GM12801 (cell line): ENCODE measurements around the gene VAC14.

Experiments used
- TF ChIP-seq, protein P1 (sequence below): IDR thresholded peaks from one replicate; pipeline ENCODE4 v1.5.1; 2011; ENCODE audit warnings: control low read depth; ENCODE audit not compliant: insufficient read length; ENCODE audit errors: extremely low read depth

The VAC14 gene

DNA sequence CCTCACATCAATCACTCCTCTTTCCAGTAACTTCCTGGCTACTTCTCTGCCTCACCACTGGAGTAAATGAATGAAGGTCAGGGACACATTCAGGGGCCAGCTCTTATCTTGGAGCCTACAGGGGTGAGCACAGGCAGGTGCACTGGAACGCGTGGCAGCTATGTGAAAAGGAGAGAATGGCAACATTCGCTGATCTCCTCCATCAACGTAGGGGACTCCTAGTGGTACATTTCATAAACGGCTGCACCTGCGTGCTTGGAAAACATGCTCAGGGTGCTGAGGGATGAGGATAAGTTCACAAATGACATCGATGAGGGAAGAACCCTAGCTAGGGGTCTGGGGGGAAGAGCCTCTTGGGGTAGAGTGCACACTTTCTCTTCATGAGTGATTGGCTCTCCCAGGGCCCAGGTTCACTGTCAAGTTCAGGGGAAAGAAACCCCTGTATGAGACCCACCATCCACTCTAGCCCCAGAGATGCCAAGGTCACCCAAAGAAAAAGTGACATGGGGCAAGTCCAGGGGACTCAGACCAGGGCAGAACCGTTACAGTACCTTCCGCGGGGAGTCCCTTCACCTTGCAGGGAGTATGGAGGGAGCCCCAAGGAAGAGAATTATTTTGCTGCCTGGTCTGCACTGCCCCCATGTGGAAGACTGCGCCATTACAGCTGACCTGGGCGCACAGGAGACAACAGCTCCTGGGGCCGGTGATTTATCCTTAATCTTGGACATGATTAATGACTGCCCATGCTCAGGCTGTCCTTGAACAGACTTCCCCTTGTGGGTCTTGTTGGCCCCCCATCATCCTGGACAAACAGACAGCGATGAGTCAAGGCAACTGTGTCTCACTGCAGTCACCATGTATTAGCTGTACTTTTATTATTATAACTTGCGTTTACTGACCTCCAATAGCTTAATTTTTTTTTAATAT lies 30.1 kb downstream of the VAC14 start:
- TF ChIP-seq, protein P1, sequence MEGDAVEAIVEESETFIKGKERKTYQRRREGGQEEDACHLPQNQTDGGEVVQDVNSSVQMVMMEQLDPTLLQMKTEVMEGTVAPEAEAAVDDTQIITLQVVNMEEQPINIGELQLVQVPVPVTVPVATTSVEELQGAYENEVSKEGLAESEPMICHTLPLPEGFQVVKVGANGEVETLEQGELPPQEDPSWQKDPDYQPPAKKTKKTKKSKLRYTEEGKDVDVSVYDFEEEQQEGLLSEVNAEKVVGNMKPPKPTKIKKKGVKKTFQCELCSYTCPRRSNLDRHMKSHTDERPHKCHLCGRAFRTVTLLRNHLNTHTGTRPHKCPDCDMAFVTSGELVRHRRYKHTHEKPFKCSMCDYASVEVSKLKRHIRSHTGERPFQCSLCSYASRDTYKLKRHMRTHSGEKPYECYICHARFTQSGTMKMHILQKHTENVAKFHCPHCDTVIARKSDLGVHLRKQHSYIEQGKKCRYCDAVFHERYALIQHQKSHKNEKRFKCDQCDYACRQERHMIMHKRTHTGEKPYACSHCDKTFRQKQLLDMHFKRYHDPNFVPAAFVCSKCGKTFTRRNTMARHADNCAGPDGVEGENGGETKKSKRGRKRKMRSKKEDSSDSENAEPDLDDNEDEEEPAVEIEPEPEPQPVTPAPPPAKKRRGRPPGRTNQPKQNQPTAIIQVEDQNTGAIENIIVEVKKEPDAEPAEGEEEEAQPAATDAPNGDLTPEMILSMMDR = no peak

DNA sequence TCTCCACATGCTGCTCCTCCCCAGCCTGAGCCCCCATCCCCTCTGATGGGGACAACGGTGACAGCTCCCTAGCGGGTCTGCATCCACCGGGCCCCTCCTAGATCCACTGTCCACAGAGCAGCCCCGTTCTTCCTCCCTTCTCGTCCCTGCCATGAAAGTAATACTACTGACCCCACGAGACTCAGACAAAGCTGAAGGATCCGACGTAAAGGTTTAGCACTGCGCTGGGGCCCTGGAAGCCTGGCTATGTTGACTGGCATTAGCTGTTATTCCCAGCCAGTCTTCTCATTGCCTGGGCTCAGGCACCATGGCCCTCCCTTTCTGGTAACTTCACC lies 30.7 kb downstream of the VAC14 start:
- TF ChIP-seq, protein P1 = no peak

- TF ChIP-seq, protein P1 = no peak
Observed at GRCh38 chr16:70769761-70770160, 31.2 kb downstream of the VAC14 start.

GRCh38 chr16:70769131-70769530 lies 31.8 kb downstream of the VAC14 start:
- TF ChIP-seq, protein P1 = no peak

GRCh38 chr16:70768203-70768580 lies 32.8 kb downstream of the VAC14 start:
- TF ChIP-seq, protein P1 = no peak

DNA sequence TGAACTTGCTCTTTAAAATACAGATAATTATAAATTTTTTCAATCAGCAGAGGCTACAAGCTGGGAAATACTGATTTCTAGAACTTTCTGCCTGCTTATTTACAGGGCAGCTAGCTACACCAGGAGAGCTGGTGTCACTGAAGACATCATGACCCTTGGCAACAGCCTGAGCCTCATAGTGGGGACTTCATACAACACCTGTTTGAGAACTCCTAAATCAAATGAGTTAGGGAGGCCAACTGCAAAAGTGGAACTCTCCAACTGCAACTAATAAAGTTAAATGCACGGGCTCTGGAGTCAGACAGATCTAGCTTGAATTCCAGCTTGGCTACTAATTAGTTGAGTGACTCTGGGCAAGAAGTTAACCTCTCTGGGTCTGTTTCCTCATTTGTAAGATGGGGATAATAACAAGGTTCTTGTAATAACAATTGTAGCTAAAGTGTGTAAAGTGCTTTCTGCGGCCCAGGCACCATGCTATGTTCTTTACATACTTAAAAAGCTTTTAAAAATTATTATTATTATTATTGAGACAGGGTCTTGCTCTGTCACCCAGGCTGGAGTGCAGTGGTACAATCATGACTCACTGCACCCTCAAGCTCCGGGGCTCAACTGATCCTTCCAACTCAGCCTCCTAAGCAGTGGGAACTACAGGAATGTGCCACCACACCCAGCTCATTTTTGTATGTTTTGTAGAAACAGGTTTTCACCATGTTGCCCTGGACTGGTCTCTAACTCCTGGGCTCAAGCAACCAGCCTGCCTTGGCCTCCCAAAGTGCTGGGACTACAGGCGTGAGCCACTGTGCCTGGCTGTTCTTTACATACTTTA lies 33.4 kb downstream of the VAC14 start:
- TF ChIP-seq, protein P1 = no peak

DNA sequence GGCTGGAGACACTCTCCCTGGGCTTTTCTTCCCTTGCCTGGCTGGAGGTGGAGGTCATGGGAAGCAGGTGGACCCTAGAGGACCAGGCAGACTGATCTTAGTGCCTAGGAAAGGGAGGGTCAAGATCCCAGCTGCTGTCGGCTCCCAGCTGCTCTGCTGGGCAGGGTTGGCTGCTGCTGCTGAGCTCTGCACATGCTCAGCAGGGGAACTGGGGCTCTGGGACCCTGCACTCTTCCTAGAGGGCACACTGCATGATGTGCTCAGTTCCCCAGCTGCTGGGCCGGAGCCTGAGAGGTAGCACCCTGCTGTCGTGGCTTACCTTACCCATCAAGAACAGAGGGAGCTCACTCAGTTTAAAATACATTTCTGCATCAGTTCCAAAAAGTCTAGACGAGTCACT lies 34.3 kb downstream of the VAC14 start:
- TF ChIP-seq, protein P1 = no peak
